ENCODE results near the gene TELO2.

The TELO2 gene

DNA sequence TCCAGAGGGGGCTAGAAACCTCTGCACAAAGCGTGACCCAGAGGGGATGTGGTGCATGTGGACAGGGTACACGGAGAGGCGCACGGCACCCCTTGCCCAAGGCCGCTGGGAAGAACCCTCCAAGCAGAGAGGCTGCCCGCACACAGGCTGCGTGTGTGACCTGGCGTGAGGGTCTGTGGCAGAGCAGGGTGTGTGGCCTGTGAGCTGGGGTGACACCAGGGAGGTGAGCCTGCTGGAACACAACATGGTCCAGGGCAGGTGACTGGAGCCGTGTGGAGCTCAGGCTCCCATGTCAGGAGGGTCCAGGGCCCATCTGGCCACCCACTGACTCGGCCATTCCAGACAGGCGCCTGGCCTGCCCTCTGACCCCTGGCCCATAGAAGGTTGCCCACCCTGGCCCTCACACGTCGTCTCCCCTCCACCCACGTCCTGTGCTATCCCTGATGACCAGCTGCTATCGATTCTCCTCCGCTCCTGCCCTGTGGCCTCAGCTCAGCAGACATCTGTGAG, 25.5 kb downstream of the TELO2 start:
- DNase-seq (ENCODE audit: low read depth in 2 of 2) = no peak

DNA sequence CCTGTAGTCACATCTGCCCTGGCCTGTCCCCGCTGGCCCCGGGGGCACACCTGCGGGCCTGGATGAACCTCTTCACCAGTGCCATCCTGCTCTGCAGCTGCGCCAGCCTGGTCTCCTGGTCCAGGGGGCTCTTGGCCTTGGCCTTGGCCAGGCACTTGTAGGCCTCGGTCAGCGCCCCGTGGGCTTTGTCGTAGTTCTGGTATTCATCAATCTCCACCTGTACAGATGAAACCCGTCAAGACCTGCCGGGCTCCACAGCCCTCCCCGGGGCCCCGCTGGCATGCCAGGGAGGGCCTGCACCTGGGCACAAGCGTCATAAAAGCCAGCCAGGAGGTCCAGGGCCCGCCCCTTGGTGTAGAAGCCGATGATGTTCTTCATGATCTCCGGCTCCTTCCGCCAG, 26.7 kb downstream of the TELO2 start:
- DNase-seq (ENCODE audit: low read depth in 2 of 2) = no peak

DNA sequence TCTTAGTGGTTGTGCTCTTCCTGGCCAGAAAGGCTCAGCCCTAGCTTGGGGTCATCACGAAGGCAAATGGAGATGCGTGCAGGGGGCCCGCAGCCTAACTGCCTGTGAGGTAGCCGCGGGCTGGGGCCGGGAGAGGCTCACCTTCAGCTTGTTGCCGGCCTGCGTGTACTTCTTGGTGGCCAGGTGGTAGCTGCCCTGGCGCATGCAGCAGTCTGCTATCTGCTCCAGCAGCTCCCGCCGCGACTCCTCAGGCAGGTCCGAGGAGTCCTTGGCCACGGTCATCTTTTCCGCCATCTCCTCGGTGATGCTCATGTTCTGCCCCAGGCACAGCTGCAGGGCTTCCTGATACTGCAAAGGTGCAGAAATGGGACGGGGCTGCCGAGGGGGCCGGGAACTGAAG, 27.3 kb downstream of the TELO2 start:
- DNase-seq (ENCODE audit: low read depth in 2 of 2) = no peak

DNA sequence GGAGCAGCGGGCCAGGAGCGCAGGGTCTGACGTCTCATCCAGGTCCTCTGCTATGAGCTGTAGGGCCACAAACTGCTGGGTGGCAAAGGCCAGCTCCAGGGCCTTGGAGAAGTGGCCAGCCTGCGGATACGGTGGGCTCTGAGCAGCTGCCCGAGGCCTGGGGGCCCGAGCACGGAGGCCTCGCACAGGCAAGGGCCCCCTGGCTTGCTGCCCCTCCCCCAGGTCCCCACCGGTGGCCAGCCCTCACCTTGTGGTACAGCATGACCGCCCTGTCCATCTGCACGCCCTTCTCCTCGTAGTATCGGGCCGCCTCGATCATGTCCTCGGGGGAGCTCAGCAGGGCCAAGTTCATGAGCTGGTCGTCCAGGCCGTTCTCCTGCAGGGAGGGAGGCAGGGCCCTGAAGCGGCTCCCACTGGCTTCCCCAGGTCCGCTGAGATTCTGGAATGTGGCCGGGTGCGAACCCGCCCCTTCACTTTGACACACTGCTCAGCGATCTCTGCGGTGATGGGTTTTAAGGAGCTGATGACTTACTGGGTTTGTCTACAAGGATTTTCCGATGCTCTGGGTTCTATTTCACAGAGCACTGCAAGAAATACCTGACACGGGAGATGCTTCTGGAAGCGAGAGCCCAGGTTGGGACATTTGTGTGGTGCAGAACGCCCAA, 30.6 kb downstream of the TELO2 start:
- DNase-seq (ENCODE audit: low read depth in 2 of 2) = no peak

DNA sequence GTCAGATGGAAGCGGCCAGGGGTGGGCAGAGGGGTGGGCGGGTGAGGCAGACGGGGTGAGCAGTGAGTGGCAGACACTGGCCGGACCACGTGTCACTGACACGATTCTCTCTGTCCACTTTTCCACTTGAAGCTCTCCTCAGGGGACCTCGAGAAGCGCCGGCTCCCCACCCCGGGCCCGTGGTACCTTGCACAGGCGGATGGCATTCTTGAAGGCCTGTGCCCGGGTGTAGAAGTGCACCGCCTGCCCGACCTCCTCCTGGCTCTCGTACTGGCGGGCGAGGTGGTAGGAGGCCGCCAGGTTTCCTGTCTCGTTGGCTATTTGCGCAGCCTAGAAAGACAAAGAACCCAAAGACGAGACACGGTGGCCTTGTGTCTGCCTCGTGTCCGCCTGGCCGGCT, 31.2 kb downstream of the TELO2 start:
- no peak for DNase-seq (ENCODE audit: low read depth in 2 of 2)

DNA sequence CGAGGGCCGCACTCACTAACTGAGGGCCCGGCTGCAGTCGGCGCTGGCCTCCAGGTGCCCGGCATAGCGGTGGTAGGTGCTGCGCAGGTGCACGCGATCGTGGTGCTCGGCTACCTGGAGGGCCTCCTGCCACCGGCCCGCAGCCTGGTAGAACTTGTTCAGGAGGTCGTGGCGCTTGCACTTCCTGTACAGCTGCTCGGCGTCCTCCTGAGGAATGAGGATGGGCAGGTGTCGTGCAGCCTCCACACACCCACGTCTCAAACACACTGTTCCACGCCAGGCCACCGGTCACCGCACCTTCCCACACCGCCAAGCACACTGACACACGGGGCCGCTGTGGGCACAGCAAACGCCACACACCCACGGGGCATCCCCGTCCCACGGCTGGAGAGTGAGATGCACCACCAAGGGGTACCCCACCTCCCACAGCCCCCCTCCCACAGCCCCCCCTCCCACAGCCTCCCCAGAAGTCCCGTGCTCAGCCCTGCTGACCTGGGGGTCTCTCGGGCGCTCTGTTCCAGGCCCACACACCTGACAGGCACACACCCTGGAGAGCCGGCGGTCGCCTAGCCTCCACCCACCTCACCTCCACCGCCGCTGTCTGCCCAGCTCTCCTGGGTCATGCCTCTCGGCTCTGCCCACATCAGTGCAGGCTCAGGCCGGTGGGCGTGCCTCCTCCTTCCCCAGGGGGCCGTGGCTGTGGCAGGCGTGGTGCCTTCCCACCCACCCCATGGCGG, 32.9 kb downstream of the TELO2 start:
- no peak for DNase-seq (ENCODE audit: low read depth in 2 of 2)

DNA sequence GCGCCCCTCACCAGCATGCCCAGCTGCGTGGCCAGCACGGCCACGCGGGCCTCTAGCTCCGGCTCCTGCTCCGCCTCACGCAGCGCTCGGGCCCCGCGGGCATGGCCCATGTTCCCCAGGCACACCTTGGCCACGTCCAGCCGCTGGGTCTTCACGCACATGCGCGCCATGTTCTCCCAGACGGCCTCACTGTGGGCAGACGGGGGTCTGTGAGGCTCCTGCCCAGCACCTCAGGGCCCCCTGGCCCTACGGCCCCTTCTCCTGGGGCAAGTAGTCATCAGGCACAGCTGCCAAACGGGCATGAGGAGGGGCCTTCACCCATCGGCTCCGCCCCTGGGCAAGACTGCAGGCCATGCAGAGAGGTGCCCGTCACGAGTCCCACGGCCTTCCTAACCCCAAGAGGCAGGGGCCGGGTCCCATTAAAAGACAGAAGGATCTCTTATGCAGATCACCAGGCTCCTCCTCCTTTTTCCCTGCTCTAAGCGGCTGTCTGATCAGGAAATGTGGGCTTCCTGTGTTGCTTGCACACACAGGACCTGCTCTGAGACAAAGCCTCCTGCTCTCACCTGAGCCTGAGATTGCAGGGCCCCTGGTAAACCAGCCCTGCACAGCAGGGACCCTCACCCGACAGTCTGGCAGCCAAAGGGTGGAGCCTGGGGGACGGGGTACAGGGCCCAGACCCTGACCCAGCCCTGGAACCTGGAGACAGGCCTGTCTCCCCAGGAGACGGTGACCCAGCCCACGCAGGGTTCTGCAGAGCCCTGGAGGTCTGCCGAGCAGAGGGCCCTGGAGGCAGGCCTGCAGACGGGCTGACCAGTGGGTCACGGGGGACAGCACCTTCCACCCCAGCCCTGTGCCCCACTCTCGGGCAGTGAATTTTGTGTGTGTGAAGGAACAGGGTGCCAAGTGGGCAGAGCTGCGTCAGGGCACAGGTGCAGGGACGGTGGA, 33.7 kb downstream of the TELO2 start:
- DNase-seq (ENCODE audit: low read depth in 2 of 2) = no peak

DNA sequence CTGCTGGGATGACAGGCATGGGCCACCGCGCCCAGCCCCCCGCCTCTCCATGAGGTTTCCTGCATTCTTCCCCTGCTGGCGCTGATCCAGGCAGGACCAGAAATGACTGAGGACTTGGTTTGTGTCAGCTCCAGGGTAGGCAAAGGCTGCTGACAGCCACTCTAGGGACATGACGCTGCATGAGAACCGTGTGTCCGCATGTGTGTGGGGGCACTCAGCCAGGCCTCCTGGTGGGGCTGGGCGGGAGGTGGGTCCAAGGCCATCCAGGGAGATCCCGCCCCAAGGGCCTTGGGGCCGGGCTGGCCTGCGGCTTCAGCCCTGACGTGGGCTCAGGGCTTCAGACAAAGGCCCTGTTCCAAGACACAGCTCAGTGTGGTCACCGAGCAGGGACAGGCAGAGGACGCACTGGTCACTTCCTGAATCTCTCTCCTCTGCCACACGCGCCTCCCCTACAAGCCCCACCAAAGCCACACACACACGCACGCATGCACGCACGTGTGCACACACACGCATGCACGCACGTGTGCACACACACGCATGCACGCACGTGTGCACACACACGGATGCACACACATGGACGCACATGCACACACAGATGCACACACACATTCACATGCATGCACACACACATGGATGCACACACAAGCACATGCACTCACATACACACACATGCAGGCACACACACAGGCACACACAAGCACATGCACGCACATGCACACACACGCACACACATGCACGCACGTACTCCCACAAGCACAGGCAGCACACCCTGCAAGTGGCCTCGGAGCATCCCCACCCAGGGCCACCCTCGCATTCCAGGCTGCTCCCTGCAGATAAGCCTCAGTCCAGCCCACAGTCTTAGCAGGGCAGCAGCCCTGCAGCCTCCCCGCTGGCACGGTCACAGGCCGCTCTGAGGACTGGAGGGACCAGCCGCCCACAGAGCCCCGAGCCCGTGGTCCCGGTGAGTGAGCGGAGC, 35.0 kb downstream of the TELO2 start:
- DNase-seq (ENCODE audit: low read depth in 2 of 2) = no peak

DNA sequence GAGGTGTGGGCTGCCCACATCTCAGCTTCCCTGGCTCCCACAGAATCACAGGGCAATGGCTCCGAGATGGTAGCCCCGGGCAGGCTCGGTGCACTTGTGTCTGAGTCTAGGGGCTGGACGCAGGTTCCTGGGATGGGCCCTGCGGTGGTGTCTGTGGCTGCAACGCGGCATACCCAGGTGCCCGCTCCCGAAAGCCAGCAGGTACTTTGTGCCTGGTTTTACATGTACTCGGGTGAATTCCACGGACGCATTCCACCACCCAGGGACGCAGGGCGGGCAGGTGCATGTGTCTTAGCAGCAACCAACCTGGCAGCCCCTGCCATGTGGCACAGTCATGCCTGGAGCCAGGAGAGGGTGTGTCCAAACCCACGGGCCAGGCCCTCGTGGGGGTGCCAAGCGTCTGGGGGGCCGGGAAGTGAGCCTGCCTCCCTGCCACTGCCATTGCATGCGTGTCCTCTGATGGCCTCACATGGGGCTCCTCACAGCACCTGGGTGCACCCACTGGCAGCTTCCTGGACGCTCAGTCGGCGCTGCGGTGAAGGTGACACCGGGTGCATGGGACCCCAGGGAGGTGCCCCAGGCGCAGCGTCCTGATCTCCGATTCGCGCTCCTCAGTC, 35.9 kb downstream of the TELO2 start:
- no peak for DNase-seq (ENCODE audit: low read depth in 2 of 2)

DNA sequence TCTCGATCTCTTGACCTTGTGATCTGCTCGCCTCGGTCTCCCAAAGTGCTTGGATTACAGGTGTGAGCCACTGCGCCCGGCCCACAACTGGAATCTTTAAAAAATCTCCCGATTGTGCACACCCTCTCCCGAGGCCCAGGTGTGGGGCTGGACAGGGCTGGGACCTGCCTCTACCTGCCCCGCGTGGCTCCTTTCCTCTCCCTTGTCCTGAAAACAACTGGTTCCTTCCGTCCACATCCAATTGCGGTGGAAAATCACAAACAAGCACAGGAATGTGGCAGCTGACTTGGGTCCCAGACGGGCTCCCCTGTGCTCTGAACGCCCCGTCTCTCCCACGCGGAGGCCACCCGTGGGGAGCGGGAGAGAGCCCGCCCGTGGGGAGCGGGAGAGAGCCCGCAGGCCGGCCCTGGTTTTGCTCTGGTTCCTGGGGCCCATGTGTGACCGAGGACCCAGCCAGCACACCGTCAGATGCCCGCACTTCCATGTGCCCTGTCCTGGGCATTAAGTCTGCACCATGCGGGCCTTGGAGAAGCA, 37.3 kb downstream of the TELO2 start:
- no peak for DNase-seq (ENCODE audit: low read depth in 2 of 2)

DNA sequence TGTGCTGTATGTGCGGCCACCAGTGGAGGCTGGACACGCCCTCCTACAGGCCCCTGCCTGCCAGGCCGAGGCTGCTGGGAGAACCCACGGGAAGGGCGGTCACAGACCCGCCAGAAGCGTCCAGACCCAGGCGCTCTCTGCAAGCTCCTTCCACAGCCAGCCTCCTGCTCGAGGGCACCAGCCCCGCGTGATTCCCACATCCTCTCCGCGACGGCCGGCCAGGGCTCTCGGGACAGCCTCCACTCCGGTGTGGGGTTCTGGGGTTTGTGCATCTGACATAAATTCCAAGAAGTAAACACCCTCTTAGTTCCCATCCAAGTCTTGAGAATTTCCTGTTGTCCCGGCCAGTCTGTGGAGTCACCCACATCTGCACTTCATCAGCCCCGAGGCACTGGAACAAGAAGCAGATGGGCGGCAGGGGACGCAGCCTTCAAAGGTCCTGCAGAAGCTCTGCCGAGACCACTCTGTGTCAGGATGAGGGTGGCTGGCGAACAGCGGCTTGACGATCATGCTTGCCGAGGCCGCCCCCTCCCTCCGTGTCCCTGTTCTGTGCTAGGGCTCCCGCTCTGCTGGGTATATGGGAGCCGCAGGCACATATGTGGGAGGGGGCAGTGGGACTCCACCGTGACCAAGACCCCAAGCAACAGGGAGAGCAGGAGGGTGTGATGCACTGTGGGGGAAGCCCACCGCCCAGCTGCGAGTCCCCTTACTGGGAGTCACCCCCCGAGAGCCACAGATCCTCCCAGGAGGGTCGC, 37.9 kb downstream of the TELO2 start:
- no peak for DNase-seq (ENCODE audit: low read depth in 2 of 2)

DNA sequence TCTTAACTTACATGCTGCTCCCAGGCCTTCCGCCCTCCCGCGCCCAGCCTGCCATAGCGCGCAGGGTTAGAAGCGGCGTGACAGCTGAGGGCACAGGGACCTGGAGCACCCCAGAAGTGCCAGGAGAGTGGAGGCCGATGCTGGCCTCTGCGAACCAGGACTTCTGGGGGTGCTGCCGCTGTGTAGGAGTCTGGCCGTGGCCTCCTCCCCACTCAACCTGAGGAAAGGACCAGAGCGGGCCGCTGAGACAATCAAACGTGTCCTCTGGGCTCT, 38.4 kb downstream of the TELO2 start:
- DNase-seq (ENCODE audit: low read depth in 2 of 2) = no peak

DNA sequence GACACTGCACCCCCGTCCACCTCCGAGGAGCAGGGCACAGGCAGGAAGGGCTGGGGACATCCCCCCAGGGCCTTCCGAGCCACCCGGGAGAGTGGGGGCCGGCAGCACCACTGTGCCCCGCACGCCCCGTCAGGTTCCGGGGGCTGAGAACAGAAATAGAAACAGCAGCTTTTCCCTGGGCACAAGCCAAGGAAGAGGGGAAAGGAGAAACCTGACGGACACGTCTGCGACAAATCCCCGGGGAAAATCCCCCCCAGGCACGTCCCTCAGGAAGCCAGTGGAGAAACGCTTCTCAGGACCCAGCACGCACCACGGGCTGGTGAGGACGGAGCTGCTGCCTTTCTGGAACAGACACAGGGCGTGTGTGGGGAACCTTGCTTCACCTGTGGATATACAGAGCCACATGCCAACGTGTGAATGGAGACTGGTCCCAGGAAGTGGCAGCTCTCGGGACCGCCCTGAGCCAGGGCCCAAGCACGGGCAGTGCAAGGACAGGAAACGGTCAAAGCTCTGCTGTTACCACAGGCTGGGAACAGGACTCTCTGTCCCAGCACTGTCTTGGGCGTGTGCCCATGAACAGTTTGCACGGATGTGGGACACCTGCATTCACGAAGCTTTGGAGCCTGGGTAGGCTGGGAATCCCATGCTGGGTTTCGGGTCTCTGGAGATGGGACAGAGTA, 39.1 kb downstream of the TELO2 start:
- no peak for DNase-seq (ENCODE audit: low read depth in 2 of 2)

DNA sequence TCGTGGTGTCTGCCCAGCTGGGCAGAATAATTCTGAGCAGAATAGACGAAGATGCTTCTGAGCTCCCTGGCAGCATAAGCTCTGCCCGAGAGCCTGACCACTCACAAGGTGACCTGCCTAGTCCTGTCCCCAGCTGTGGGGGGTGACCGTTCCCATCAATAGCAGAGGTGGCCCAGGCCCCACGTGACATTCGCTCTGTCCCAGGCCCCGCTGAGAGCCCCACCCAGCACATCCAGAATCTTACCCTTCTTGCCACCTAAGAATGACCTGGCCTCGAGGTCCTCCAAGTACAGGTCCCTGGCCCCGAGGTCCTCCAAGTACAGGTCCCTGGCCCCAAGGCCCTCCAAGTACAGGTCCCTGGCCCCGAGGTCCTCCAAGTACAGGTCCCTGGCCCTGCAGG, 39.6 kb downstream of the TELO2 start:
- no peak for DNase-seq (ENCODE audit: low read depth in 2 of 2)

DNA sequence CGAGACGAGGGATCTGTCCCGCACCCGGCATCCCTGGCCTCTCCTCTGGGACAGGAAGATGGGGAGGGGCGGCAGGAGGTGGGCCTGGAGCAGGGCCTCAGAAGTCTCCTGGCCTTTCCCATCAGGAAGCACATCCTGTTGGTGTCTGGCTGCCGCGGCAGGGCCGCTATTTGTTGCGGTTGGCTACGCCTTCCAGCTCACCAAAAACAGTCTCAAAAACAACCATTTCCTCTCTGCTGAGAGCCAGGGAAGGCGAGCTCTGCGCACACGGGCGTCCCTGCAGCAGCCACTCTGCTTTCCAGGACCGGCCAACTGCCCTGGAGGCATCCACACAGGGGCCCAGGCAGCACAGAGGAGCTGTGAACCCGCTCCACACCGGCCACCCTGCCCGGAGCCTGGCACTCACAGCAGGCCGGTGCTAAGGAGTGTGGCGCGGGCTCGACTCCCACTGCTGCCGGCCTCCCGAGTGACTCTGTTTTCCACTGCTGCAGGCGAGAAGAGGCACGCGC, 40.3 kb downstream of the TELO2 start, which contains the start of gene TMEM204:
Gene TMEM204 (plus strand): TSS at position 224 of the 509 bp plus-strand sequence. CDS start 610 bp downstream, outside the sequence.
- no peak for DNase-seq (ENCODE audit: low read depth in 2 of 2)

DNA sequence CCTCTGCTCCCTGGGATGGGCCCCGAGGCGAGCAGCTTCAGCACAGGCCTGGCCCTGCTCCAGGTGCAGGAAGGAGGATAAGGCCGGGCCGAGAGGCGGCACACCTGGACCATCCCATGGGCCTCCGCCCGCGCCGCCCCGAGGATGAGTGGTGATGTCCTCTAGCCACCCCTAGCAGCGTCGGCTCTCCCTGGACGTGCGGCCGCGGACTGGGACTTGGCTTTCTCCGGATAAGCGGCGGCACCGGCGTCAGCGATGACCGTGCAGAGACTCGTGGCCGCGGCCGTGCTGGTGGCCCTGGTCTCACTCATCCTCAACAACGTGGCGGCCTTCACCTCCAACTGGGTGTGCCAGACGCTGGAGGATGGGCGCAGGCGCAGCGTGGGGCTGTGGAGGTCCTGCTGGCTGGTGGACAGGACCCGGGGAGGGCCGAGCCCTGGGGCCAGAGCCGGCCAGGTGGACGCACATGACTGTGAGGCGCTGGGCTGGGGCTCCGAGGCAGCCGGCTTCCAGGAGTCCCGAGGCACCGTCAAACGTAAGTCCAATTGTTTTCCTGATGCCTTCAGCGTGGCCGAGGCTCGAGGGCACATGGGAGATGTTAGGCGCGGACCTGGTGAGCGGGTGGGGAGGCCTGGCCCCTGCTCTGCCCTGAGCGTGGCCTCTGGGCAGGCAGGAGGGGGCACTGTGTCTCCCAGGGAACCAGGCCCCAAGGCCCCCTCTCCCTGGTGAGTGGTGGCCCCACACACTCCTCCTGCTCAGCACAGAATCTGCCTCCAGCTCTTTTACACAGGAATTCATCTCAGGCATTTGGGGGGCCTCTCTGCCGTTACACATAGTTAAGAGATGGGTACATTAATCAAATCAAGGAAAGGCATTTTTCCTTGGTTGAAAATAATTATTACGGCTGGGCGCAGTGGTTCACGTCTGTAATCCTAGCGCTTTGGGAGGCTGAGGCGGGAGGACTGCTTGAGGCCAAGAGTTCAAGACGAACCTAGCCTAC, 41.2 kb downstream of the TELO2 start:
- no peak for DNase-seq (ENCODE audit: low read depth in 2 of 2)

DNA sequence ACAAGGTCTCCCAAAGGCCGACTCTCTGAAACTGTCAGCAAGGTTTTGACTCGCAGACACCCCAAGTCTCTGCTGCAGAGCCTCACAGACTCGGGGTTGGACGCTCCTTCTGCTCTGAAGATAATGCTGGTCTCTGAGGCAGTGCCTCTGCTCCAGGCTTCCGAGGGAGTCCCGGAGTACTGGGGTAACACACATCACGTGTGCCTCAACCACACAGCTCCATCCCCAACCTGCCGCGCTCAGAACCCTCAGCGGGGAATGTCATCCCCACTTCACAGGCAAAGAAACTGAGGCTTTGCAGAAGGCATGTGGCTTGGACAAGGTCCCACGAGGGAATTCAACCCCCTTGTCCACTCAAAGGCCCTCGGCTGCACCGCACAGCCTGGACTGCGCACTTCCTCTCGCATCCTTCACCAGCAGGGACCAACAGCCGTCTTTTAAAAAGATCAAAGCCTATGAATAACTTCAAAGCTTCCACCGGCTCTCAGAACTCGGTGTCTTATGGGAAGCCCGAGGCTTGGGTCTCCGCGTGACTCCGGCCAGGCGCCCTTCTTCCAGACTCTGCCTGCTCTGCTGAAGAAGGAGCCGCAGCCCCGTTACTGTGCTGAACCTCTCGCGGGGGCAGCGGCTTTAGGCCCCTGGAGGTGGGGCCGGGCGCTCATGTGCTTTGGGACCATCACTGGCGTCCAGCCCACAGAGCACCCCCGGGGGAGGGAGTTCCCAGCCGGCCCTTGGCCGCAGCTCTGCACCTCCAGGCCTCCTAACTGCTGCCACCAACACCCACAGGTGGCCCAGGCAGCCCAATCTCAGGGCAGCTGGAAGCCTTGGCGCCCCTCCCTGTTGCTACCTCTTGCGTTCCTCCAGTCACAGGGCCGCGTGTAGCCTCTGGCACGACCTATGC, 42.5 kb downstream of the TELO2 start:
- DNase-seq (ENCODE audit: low read depth in 2 of 2) = no peak
